Measurements from ENCODE around the gene MTARC2.

Gene MTARC2

GRCh38 chr1:220747437-220748088 is 559 bp upstream of the MTARC2 start:
- H3K9ac ChIP-seq (ENCODE audit: low read length): no peak overlapping the region
- H3K4me2 ChIP-seq (ENCODE audit: low read length): no peak overlapping the region
- H4K20me1 ChIP-seq (ENCODE audit: insufficient read depth, low read length): no peaks in the 10 kb centered on the region
- no peak overlapping the region for H2AFZ ChIP-seq (ENCODE audit: low read depth, low read length)
- no peaks in the 10 kb centered on the region for H3K27me3 ChIP-seq (ENCODE audit: low read depth, low read length)
- H3K36me3 ChIP-seq (replicated peaks; ENCODE audit: low read depth, low read length): no peaks in the 10 kb centered on the region
- H3K4me1 ChIP-seq (ENCODE audit: low read length): peaks cover 8% of the 10 kb centered on the region
- H3K4me3 ChIP-seq (ENCODE audit: low read length): no peak overlapping the region
- no peaks in the 10 kb centered on the region for H3K79me2 ChIP-seq (ENCODE audit: low read length)
- H3K9me3 ChIP-seq (ENCODE audit: insufficient read depth, low read length): no peaks in the 10 kb centered on the region
- TF ChIP-seq EZH2phosphoT487 (IDR thresholded peaks at IDR 0.05; ENCODE audit: low read depth): no peak
- no peak for TF ChIP-seq CTCF (IDR thresholded peaks at IDR 0.05; ENCODE audit: low read depth, low read length)
- H3K27ac ChIP-seq (ENCODE audit: low read length): no peak overlapping the region

- Histone ChIP-seq H3K27me3 (ENCODE audit: low read depth, low read length) (no peaks in the 10 kb centered on the region), H3K4me1 (ENCODE audit: low read length) (peaks cover 8% of the 10 kb centered on the region), H3K9ac (ENCODE audit: low read length) (no peak overlapping the region), H3K9me3 (ENCODE audit: insufficient read depth, low read length) (no peaks in the 10 kb centered on the region), H3K4me3 (ENCODE audit: low read length) (no peak overlapping the region), H3K27ac (ENCODE audit: low read length) (no peak overlapping the region), H2AFZ (ENCODE audit: low read depth, low read length) (no peak overlapping the region), H3K4me2 (ENCODE audit: low read length) (no peak overlapping the region), H3K79me2 (ENCODE audit: low read length) (no peaks in the 10 kb centered on the region), H4K20me1 (ENCODE audit: insufficient read depth, low read length) (no peaks in the 10 kb centered on the region), H3K36me3 (replicated peaks; ENCODE audit: low read depth, low read length) (no peaks in the 10 kb centered on the region)
- no peak for TF ChIP-seq EZH2phosphoT487 (IDR thresholded peaks at IDR 0.05; ENCODE audit: low read depth)
- TF ChIP-seq CTCF (IDR thresholded peaks at IDR 0.05; ENCODE audit: low read depth, low read length): no peak
These were observed 814 bp downstream of the MTARC2 start for GRCh38 chr1:220748936-220749335.

GRCh38 chr1:220750131-220750515 is 2.0 kb downstream of the MTARC2 start:
- H3K9ac ChIP-seq (ENCODE audit: low read length): no peak overlapping the region
- H3K4me2 ChIP-seq (ENCODE audit: low read length): peak overlapping the region; percentile 46
- peak overlapping the region; percentile 38 for H3K4me3 ChIP-seq (ENCODE audit: low read length)
- H3K36me3 ChIP-seq (replicated peaks; ENCODE audit: low read depth, low read length): no peaks in the 10 kb centered on the region
- TF ChIP-seq CTCF (IDR thresholded peaks at IDR 0.05; ENCODE audit: low read depth, low read length) (no peak), EZH2phosphoT487 (IDR thresholded peaks at IDR 0.05; ENCODE audit: low read depth) (no peak)
- no peak overlapping the region for H3K27ac ChIP-seq (ENCODE audit: low read length)
- H3K27me3 ChIP-seq (ENCODE audit: low read depth, low read length): no peaks in the 10 kb centered on the region
- peaks cover 8% of the 10 kb centered on the region for H3K4me1 ChIP-seq (ENCODE audit: low read length)
- peak overlapping the region; percentile 27; the same call in 1 of the 2 replicates for H2AFZ ChIP-seq (ENCODE audit: low read depth, low read length)
- H3K9me3 ChIP-seq (ENCODE audit: insufficient read depth, low read length): no peaks in the 10 kb centered on the region
- H3K79me2 ChIP-seq (ENCODE audit: low read length): no peaks in the 10 kb centered on the region
- H4K20me1 ChIP-seq (ENCODE audit: insufficient read depth, low read length): no peaks in the 10 kb centered on the region

- Histone ChIP-seq H3K27me3 (ENCODE audit: low read depth, low read length) (no peaks in the 10 kb centered on the region), H2AFZ (ENCODE audit: low read depth, low read length) (no peak overlapping the region), H3K9me3 (ENCODE audit: insufficient read depth, low read length) (no peaks in the 10 kb centered on the region), H3K9ac (ENCODE audit: low read length) (no peak overlapping the region), H3K27ac (ENCODE audit: low read length) (no peak overlapping the region), H4K20me1 (ENCODE audit: insufficient read depth, low read length) (no peaks in the 10 kb centered on the region), H3K79me2 (ENCODE audit: low read length) (no peaks in the 10 kb centered on the region), H3K4me3 (ENCODE audit: low read length) (no peak overlapping the region), H3K4me2 (ENCODE audit: low read length) (no peak overlapping the region), H3K4me1 (ENCODE audit: low read length) (peaks cover 8% of the 10 kb centered on the region), H3K36me3 (replicated peaks; ENCODE audit: low read depth, low read length) (no peaks in the 10 kb centered on the region)
- TF ChIP-seq CTCF (IDR thresholded peaks at IDR 0.05; ENCODE audit: low read depth, low read length): no peak
These were observed 3.0 kb downstream of the MTARC2 start for GRCh38 chr1:220751111-220751510.

Measured in OCI-LY3 (cell line).